ENCODE results near the gene TMEM14A. TPM values are rescaled to one million over a fixed set of nuclear protein-coding genes. Genes with fewer than 3 reads are reported as not detected.
A peak's percentile ranks its signal among the peaks of the same experiment; 100 is the strongest.

TMEM14A gene
- 49.1 TPM for polyA plus RNA-seq
- long read RNA-seq, donor 1, transcript TMEM14A-201 (5 exons, 992 nt): major isoform, 29 of 29 reads
- long read RNA-seq, donor 1, partial matches to known transcripts: 0 of 29 reads
- long read RNA-seq, donor 1, other reads (novel, unspliced or antisense): 0 of 29 reads
- long read RNA-seq, donor 2, transcript TMEM14A-201 (5 exons, 992 nt): major isoform, 41 of 41 reads
- long read RNA-seq, donor 2, partial matches to known transcripts: 0 of 41 reads
- long read RNA-seq, donor 2, other reads (novel, unspliced or antisense): 0 of 41 reads
- long read RNA-seq, donor 3, transcript TMEM14A-201 (5 exons, 992 nt): major isoform, 63 of 2,557 reads
- long read RNA-seq, donor 3, partial matches to known transcripts: 2,460 of 2,557 reads
- long read RNA-seq, donor 3, other reads (novel, unspliced or antisense): 34 of 2,557 reads
- long read RNA-seq, donor 4, partial matches to known transcripts: 0 of 4 reads
- long read RNA-seq, donor 4, other reads (novel, unspliced or antisense): 0 of 4 reads
- long read RNA-seq, donor 5, transcript TMEM14A-201 (5 exons, 992 nt): major isoform, 30 of 30 reads
- long read RNA-seq, donor 5, partial matches to known transcripts: 0 of 30 reads
- long read RNA-seq, donor 5, other reads (novel, unspliced or antisense): 0 of 30 reads
- long read RNA-seq, donor 6, transcript TMEM14A-201 (5 exons, 992 nt): major isoform, 37 of 2,331 reads
- long read RNA-seq, donor 6, partial matches to known transcripts: 2,128 of 2,331 reads
- long read RNA-seq, donor 6, other reads (novel, unspliced or antisense): 166 of 2,331 reads
- long read RNA-seq, donor 7, transcript TMEM14A-201 (5 exons, 992 nt): major isoform, 17 of 22 reads
- long read RNA-seq, donor 7, partial matches to known transcripts: 5 of 22 reads
- long read RNA-seq, donor 7, other reads (novel, unspliced or antisense): 0 of 22 reads
- long read RNA-seq, donor 8, transcript TMEM14A-201 (5 exons, 992 nt): major isoform, 54 of 1,202 reads
- long read RNA-seq, donor 8, partial matches to known transcripts: 1,148 of 1,202 reads
- long read RNA-seq, donor 8, other reads (novel, unspliced or antisense): 0 of 1,202 reads
- long read RNA-seq, donor 9, transcript TMEM14A-201 (5 exons, 992 nt): major isoform, 60 of 60 reads
- long read RNA-seq, donor 9, partial matches to known transcripts: 0 of 60 reads
- long read RNA-seq, donor 9, other reads (novel, unspliced or antisense): 0 of 60 reads
- long read RNA-seq, donor 10, transcript TMEM14A-201 (5 exons, 992 nt): major isoform, 44 of 44 reads
- long read RNA-seq, donor 10, partial matches to known transcripts: 0 of 44 reads
- long read RNA-seq, donor 10, other reads (novel, unspliced or antisense): 0 of 44 reads
- long read RNA-seq, donor 11, transcript TMEM14A-201 (5 exons, 992 nt): major isoform, 33 of 33 reads
- long read RNA-seq, donor 11, partial matches to known transcripts: 0 of 33 reads
- long read RNA-seq, donor 11, other reads (novel, unspliced or antisense): 0 of 33 reads

DNA sequence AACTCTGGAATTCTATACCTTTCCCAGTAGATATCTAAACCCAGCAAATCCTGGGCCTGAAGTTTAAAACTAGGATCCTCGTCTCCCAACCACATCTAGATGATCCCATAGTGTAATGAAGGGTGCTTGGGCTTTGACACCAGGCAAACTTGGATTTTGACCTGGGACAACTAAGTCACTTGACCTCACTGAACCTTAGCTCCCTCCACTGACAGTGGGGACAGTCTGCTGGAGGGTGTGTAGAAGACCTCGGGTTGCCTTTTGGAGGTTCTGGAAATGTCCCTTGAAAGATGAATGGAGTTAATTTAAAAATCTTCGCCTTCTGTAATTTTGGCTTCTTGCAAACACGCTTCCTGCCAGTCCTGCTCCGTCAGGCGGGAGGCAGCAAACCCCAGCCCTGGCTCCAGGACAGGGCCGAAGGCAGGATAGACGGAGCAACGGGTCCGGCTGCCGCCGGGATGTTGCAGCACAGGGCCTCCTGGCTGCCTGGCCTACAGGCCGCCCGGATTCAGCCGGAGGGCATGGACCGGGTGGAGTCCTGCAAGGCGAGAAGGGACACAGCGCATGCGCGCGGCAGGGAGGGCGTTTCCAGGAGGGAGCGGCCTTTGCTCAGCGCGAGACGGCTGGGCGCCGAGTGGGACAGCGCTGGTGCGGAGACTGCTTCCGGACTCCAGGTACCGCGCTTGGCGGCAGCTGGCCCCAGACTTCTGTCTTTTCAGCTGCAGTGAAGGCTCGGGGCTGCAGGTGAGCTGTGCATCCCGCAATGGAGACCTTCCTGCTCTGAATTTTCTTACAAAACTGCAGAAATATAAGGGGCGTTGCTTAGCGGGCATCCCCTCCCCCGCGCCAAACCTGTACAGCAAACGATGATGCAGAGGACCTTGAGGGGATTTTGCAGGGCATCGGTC is at the start of gene TMEM14A:
TSS of gene TMEM14A (plus strand) at position 612 of the 908 bp plus-strand sequence. CDS start 5,990 bp downstream, outside the sequence.
- Histone ChIP-seq H3K4me1 (ENCODE audit: control insufficient read depth, insufficient read depth, low read length) (peaks cover 20% of the 10 kb centered on the region), H3K27me3 (ENCODE audit: control insufficient read depth, insufficient read depth, low read length) (no peaks in the 10 kb centered on the region), H3K27ac (ENCODE audit: low read length) (peak within 1 kb of the TSS; percentile 60), H3K4me3 (ENCODE audit: low read length) (peak within 1 kb of the TSS; percentile 77), H3K9me3 (ENCODE audit: control insufficient read depth, low read depth, low read length) (no peaks in the 10 kb centered on the region), H3K36me3 (ENCODE audit: control insufficient read depth, insufficient read depth, low read length) (peaks cover 2% of the 10 kb centered on the region)
- DNase-seq: peak; percentile 97
- WGBS (ENCODE audit: insufficient coverage, low lambda C conversion rate): no CpG with 5 or more reads among the region's 42 CpGs

- H3K4me3 ChIP-seq (ENCODE audit: low read length): no peak overlapping the region
- H3K27ac ChIP-seq (ENCODE audit: low read length): no peak overlapping the region
- no peaks in the 10 kb centered on the region for H3K4me1 ChIP-seq (ENCODE audit: control insufficient read depth, insufficient read depth, low read length)
- H3K27me3 ChIP-seq (ENCODE audit: control insufficient read depth, insufficient read depth, low read length): no peaks in the 10 kb centered on the region
- H3K9me3 ChIP-seq (ENCODE audit: control insufficient read depth, low read depth, low read length): no peaks in the 10 kb centered on the region
- H3K36me3 ChIP-seq (ENCODE audit: control insufficient read depth, insufficient read depth, low read length): no peaks in the 10 kb centered on the region
- no peak for DNase-seq
- WGBS (ENCODE audit: insufficient coverage, low lambda C conversion rate): 100% methylated on average over 1 of the region's 1 CpG
Observed at GRCh38 chr6:52621631-52622030, 49.3 kb upstream of the TMEM14A start.

DNA sequence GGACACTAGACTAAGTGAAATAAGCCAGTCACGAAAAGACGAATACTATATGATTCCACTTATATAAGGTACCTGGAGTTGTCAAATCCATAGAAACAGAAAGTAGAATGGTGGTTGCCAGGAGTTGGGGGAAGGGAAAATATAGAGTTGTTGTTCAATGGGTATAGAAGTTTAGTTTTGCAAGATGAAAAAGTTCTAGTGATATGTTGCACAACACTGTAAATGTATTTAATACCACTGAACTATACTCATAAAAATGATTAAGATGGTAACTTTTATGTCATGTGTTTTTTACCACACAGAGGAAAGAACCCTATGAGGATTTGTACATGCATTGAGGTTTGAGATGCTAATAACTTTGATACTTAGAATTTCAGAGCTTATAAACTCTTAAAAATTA is 48.1 kb upstream of the TMEM14A start:
- DNase-seq: no peak
- Histone ChIP-seq H3K9me3 (ENCODE audit: control insufficient read depth, low read depth, low read length) (no peaks in the 10 kb centered on the region), H3K27me3 (ENCODE audit: control insufficient read depth, insufficient read depth, low read length) (no peaks in the 10 kb centered on the region), H3K36me3 (ENCODE audit: control insufficient read depth, insufficient read depth, low read length) (no peaks in the 10 kb centered on the region), H3K4me3 (ENCODE audit: low read length) (no peak overlapping the region), H3K27ac (ENCODE audit: low read length) (no peak overlapping the region), H3K4me1 (ENCODE audit: control insufficient read depth, insufficient read depth, low read length) (no peaks in the 10 kb centered on the region)
- 85% methylated on average over 2 of the region's 2 CpGs for WGBS (ENCODE audit: insufficient coverage, low lambda C conversion rate)

GRCh38 chr6:52632011-52632410 is 38.9 kb upstream of the TMEM14A start:
- Histone ChIP-seq H3K27me3 (ENCODE audit: control insufficient read depth, insufficient read depth, low read length) (no peaks in the 10 kb centered on the region), H3K4me3 (ENCODE audit: low read length) (no peak overlapping the region), H3K27ac (ENCODE audit: low read length) (no peak overlapping the region), H3K9me3 (ENCODE audit: control insufficient read depth, low read depth, low read length) (no peaks in the 10 kb centered on the region), H3K36me3 (ENCODE audit: control insufficient read depth, insufficient read depth, low read length) (no peaks in the 10 kb centered on the region), H3K4me1 (ENCODE audit: control insufficient read depth, insufficient read depth, low read length) (no peaks in the 10 kb centered on the region)
- DNase-seq: no peak
- no CpG with 5 or more reads among the region's 1 CpG for WGBS (ENCODE audit: insufficient coverage, low lambda C conversion rate)

DNA sequence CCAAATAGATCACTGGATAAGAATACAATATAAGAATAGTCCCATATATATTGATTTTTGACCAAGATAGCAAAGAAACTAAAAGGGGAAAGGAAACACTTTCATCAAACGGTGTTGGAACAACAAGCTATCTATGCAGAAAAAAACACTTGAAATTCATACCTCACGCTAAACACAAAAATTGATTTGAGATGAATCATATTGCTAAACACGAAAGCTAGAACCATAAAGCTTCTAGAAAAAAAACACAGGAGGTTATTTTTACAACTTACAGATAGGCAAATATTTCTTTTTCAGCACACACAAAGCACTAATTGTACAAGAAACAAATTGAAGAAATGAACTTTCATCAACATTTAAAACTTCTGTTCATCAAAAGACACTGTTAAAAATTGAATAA is 36.7 kb upstream of the TMEM14A start:
- H3K36me3 ChIP-seq (ENCODE audit: control insufficient read depth, insufficient read depth, low read length): no peaks in the 10 kb centered on the region
- 38% methylated on average over 1 of the region's 3 CpGs for WGBS (ENCODE audit: insufficient coverage, low lambda C conversion rate)

DNA sequence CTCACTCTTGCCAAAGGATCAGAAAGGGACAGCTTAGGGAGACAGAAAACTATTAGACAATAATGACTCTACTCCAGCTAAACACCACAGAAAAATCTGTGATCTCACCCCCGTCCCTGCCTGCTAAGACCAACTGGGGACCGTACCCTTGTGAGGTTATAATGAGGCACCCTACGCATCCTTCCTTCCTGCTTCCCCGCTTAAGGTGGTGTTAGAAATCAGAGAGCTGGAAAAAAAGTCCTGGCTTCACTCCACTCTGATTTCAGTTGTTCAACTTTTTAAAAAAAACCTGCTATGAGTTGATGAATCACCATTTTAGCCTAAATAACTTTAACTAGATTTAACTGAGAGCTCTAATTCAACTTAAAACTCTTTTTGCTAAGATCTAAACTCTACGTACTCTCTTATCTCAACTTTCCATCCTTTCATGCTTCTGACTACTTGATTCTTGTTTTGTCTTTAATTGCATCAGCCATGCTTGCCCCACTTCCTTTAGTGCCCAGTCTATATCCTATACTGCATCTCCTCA is 35.8 kb upstream of the TMEM14A start:
- no peak for DNase-seq

More for the DNA sequence above, 36.7 kb upstream of the TMEM14A start:
- Histone ChIP-seq H3K9me3 (ENCODE audit: control insufficient read depth, low read depth, low read length) (no peaks in the 10 kb centered on the region), H3K27ac (ENCODE audit: low read length) (no peak overlapping the region), H3K27me3 (ENCODE audit: control insufficient read depth, insufficient read depth, low read length) (no peaks in the 10 kb centered on the region), H3K4me1 (ENCODE audit: control insufficient read depth, insufficient read depth, low read length) (no peaks in the 10 kb centered on the region), H3K4me3 (ENCODE audit: low read length) (no peak overlapping the region)
- no peak for DNase-seq

DNA sequence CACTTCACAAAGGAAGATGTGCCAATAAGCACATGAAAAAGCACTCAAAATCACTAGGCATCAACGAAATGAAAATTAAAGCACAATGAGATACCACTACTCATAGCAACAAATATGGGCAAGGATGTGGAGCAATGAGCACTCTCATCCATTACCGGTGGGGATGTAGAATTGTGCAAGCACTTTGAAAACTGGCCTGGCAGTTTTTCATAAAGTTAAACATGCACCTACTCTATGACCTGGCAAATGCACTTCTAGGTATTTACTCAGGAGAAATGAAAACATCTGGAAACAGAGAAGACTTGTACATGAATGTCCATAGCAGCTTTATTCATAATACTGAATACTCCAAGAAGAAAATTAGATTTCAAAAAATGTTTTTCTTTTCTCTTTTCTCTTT is 34.1 kb upstream of the TMEM14A start:
- no peak overlapping the region for H3K4me3 ChIP-seq (ENCODE audit: low read length)
- no peaks in the 10 kb centered on the region for H3K9me3 ChIP-seq (ENCODE audit: control insufficient read depth, low read depth, low read length)
- no peak for DNase-seq
- H3K27me3 ChIP-seq (ENCODE audit: control insufficient read depth, insufficient read depth, low read length): no peaks in the 10 kb centered on the region
- H3K4me1 ChIP-seq (ENCODE audit: control insufficient read depth, insufficient read depth, low read length): peaks cover 3% of the 10 kb centered on the region
- 100% methylated on average over 1 of the region's 2 CpGs for WGBS (ENCODE audit: insufficient coverage, low lambda C conversion rate)
- H3K36me3 ChIP-seq (ENCODE audit: control insufficient read depth, insufficient read depth, low read length): no peaks in the 10 kb centered on the region
- H3K27ac ChIP-seq (ENCODE audit: low read length): no peak overlapping the region

More for the DNA sequence above, 35.8 kb upstream of the TMEM14A start:
- no peak overlapping the region for H3K27ac ChIP-seq (ENCODE audit: low read length)
- no peak overlapping the region for H3K4me3 ChIP-seq (ENCODE audit: low read length)
- WGBS (ENCODE audit: insufficient coverage, low lambda C conversion rate): 92% methylated on average over 1 of the region's 5 CpGs
- no peaks in the 10 kb centered on the region for H3K36me3 ChIP-seq (ENCODE audit: control insufficient read depth, insufficient read depth, low read length)
- no peaks in the 10 kb centered on the region for H3K9me3 ChIP-seq (ENCODE audit: control insufficient read depth, low read depth, low read length)
- no peaks in the 10 kb centered on the region for H3K27me3 ChIP-seq (ENCODE audit: control insufficient read depth, insufficient read depth, low read length)
- H3K4me1 ChIP-seq (ENCODE audit: control insufficient read depth, insufficient read depth, low read length): peaks cover 1% of the 10 kb centered on the region

DNA sequence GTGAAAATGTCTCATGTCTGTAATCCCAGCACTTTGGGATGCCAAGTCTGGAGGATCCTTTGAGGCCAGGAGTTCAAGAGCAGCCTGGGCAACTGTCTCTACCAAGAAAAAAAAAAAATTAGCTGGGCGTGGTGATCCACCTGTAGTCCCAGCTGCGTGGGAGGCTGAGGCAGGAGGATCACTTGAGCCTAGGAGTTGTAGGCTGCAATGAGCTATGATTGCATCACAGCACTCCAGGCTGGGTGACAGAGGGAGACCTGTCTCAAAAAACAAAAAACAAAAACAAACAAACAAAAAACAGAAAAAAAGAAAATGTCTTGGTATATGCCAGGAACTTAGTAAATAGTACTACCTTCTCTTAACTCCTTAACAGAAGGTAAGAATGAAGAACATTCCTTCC is 31.4 kb upstream of the TMEM14A start:
- Histone ChIP-seq H3K9me3 (ENCODE audit: control insufficient read depth, low read depth, low read length) (no peaks in the 10 kb centered on the region), H3K27ac (ENCODE audit: low read length) (no peak overlapping the region), H3K4me1 (ENCODE audit: control insufficient read depth, insufficient read depth, low read length) (peaks cover 3% of the 10 kb centered on the region), H3K27me3 (ENCODE audit: control insufficient read depth, insufficient read depth, low read length) (no peaks in the 10 kb centered on the region), H3K36me3 (ENCODE audit: control insufficient read depth, insufficient read depth, low read length) (no peaks in the 10 kb centered on the region), H3K4me3 (ENCODE audit: low read length) (no peak overlapping the region)
- no CpG with 5 or more reads among the region's 2 CpGs for WGBS (ENCODE audit: insufficient coverage, low lambda C conversion rate)
- DNase-seq: no peak

DNA sequence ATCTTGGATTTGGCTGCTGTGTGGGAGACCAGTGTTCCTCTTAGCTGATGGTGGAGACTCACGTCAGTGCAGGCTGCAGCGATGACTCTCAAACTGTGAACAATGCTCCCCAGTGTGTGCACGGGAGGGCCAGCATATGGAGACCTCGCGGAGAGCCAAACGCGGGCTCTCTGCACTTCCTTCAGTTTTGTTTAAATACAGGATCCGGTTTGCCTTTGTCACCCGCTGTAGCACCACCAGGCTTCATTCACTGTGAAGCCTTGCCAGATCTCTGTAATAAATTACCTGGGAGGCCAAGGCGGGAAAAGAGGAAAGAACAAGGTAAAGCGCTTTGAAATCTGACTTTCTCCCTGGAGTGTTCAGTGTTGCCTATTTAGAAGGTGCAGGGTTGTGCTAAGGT is 30.7 kb upstream of the TMEM14A start:
- Histone ChIP-seq H3K4me1 (ENCODE audit: control insufficient read depth, insufficient read depth, low read length) (peaks cover 3% of the 10 kb centered on the region), H3K4me3 (ENCODE audit: low read length) (no peak overlapping the region), H3K27me3 (ENCODE audit: control insufficient read depth, insufficient read depth, low read length) (no peaks in the 10 kb centered on the region), H3K36me3 (ENCODE audit: control insufficient read depth, insufficient read depth, low read length) (no peaks in the 10 kb centered on the region), H3K9me3 (ENCODE audit: control insufficient read depth, low read depth, low read length) (no peaks in the 10 kb centered on the region), H3K27ac (ENCODE audit: low read length) (no peak overlapping the region)
- peak in 1 of 2 donors; percentile 19 for DNase-seq
- WGBS (ENCODE audit: insufficient coverage, low lambda C conversion rate): 100% methylated on average over 1 of the region's 11 CpGs

All from large intestine (tissue), 12 donors.